HepG2 (cell line): ENCODE measurements around the gene GRIN3B. TPM values are rescaled to one million over a fixed set of nuclear protein-coding genes. Genes with fewer than 3 reads are reported as not detected.

Experiments
- BORCS8-MEF2B ChIP-seq: sonication (generic); formaldehyde crosslinking; IDR thresholded peaks from 2 replicates; pipeline ENCODE4 v1.8.0; 2022; ENCODE audit warnings: mild to moderate bottlenecking, missing genetic modification reagents
- CSRNP1 ChIP-seq: sonication (generic); formaldehyde crosslinking; IDR thresholded peaks from 2 replicates; pipeline ENCODE4 v1.8.1; 2023; ENCODE audit warnings: mild to moderate bottlenecking, missing genetic modification reagents
- FOXP4 ChIP-seq: sonication (generic); formaldehyde crosslinking; IDR thresholded peaks from 2 replicates; pipeline ENCODE4 v1.4.0; 2020; ENCODE audit warnings: missing genetic modification reagents
- GABPB1 ChIP-seq: IDR thresholded peaks from 2 replicates; pipeline ENCODE4 v1.6.1; 2016; ENCODE audit warnings: mild to moderate bottlenecking, missing genetic modification reagents, moderate library complexity, missing compliant biosample characterization
- HNF1A ChIP-seq, 2 experiments: sonication (generic) in 1 of 2; formaldehyde crosslinking in 1 of 2; IDR thresholded peaks; 2 replicates each; pipeline versions ENCODE4 v1.4.0 to v1.6.1; 2016 to 2020; ENCODE audit warnings: borderline replicate concordance in 1 of 2, low read depth in 1 of 2, mild to moderate bottlenecking in 1 of 2, missing genetic modification reagents in 1 of 2
- MBNL3 ChIP-seq: fragments of 250-450 bp; sonication (Bioruptor Pico); conservative IDR thresholded peaks from 2 replicates; pipeline ENCODE4 v1.8.0; 2022; ENCODE audit warnings: mild to moderate bottlenecking, inconsistent platforms
- MEF2D ChIP-seq: sonication (generic); formaldehyde crosslinking; IDR thresholded peaks from 2 replicates; pipeline ENCODE4 v1.5.1; 2020; ENCODE audit warnings: mild to moderate bottlenecking, missing genetic modification reagents
- SRSF1 ChIP-seq: fragments of 200-400 bp; formaldehyde crosslinking; optimal IDR thresholded peaks from 2 replicates; pipeline ENCODE3; 2017; ENCODE audit warnings: mild to moderate bottlenecking, low read depth, low read length, moderate library complexity
- TGIF2 ChIP-seq: IDR thresholded peaks from 2 replicates; pipeline ENCODE4 v1.6.1; 2016; ENCODE audit warnings: control low read depth, missing compliant biosample characterization
- ZBTB4 ChIP-seq: sonication (generic); formaldehyde crosslinking; IDR thresholded peaks from 2 replicates; pipeline ENCODE4 v1.4.0; 2020; ENCODE audit warnings: missing genetic modification reagents, mild to moderate bottlenecking, borderline replicate concordance
- ZNF260 ChIP-seq: sonication (generic); formaldehyde crosslinking; IDR thresholded peaks from 2 replicates; pipeline ENCODE4 v1.4.0; 2020; ENCODE audit warnings: missing genetic modification reagents, low read depth, mild to moderate bottlenecking, borderline replicate concordance
- ZNF329 ChIP-seq: sonication (generic); formaldehyde crosslinking; IDR thresholded peaks from 2 replicates; pipeline ENCODE4 v1.9.0; 2021; ENCODE audit warnings: low read depth, mild to moderate bottlenecking, missing genetic modification reagents
- ZNF430 ChIP-seq: sonication (generic); formaldehyde crosslinking; IDR thresholded peaks from 2 replicates; pipeline ENCODE4 v1.9.0; 2021; ENCODE audit warnings: mild to moderate bottlenecking, missing genetic modification reagents
- ZNF709 ChIP-seq: sonication (generic); formaldehyde crosslinking; IDR thresholded peaks from 2 replicates; pipeline ENCODE4 v1.5.0; 2020; ENCODE audit warnings: mild to moderate bottlenecking, missing genetic modification reagents
- ZZZ3 ChIP-seq: sonication (generic); formaldehyde crosslinking; IDR thresholded peaks from 2 replicates; pipeline ENCODE4 v1.4.0; 2020; ENCODE audit warnings: missing genetic modification reagents, mild to moderate bottlenecking, borderline replicate concordance
- polyA plus RNA-seq, 8 experiments: library from polyadenylated mRNA; depleted of rRNA in 3 of 8; stranded (reverse) in 7 of 8; unstranded in 1 of 8; fragments of >200 nt; fragmentation: Illumina TruSeq in 4 of 8; extraction: Trizol in 4 of 8; gene quantifications; 2 replicates each; pipeline versions ENCODE4 v1.2.1 to v1.2.3, GENCODE V29; 2011 to 2016; ENCODE audit warnings: low read depth in 4 of 8, missing spikeins in 1 of 8, mixed read lengths in 1 of 8; ENCODE audit not compliant: insufficient read depth in 1 of 8
- total RNA-seq, 5 experiments: library from RNA; depleted of rRNA; stranded (reverse); fragments of >200 nt; fragmentation: Illumina TruSeq; extraction: Trizol; gene quantifications; 2 replicates each; pipeline ENCODE4 v1.2.3, GENCODE V29; 2016; ENCODE audit warnings: low read depth in 1 of 5

GRIN3B gene
- total and polyA plus RNA-seq, 2 of the 13 experiments (the other 11 are each of a cell fraction or from before 2014, with no cell fraction given) = 0.07 to 0.20 TPM

- peak; percentile 66 for TF ChIP-seq CSRNP1 (CRISPR knock-in tag)
- TF ChIP-seq TGIF2 (CRISPR knock-in tag) = peak; percentile 78
- no peak for TF ChIP-seq ZNF260 (CRISPR knock-in tag)
- peak; percentile 79 for TF ChIP-seq SRSF1
- peak; percentile 85; the same call in 1 of the 2 replicates for TF ChIP-seq ZNF430 (CRISPR knock-in tag)
- TF ChIP-seq ZNF329 (CRISPR knock-in tag) = 0 out of 2 replicates have a peak, but pooled peaks have one; percentile 41
- TF ChIP-seq GABPB1 (CRISPR knock-in tag) = peak; percentile 83
- peak; percentile 63 for TF ChIP-seq FOXP4 (CRISPR knock-in tag)
- peak; percentile 94 for TF ChIP-seq ZBTB4 (CRISPR knock-in tag)
- no peak for TF ChIP-seq HNF1A (IDR thresholded peaks at IDR 0.05; ENCODE audit: low read depth)
- TF ChIP-seq HNF1A (CRISPR knock-in tag; IDR thresholded peaks at IDR 0.05; ENCODE audit: borderline replicate concordance) = peak; percentile 68; the same call in 1 of the 2 replicates
- 0 out of 2 replicates have a peak, but pooled peaks have one; percentile 50 for TF ChIP-seq BORCS8-MEF2B (CRISPR knock-in tag)
- TF ChIP-seq MEF2D = peak; percentile 30; the same call in 1 of the 2 replicates
- TF ChIP-seq ZNF709 (CRISPR knock-in tag) = 0 out of 2 replicates have a peak, but pooled peaks have one; percentile 61
- TF ChIP-seq ZZZ3 (CRISPR knock-in tag) = peak; percentile 35; the same call in 1 of the 2 replicates
- TF ChIP-seq MBNL3 (CRISPR knock-in tag) = no peak
Measured at GRCh38 chr19:980133-980998, 19.9 kb upstream of the GRIN3B start (continued).
